Gastroesophageal sphincter (tissue), 4 donors: Measurements from ENCODE around the gene FRMPD4. TPM values are rescaled to one million over a fixed set of nuclear protein-coding genes. Genes with fewer than 3 reads are reported as not detected.
"Not testable (repeated sequence)": the region's sequence is repeated elsewhere in the genome, so short reads cannot be mapped to it uniquely, and the experiment has no call there.

Experiments
- ATAC-seq: fragments of 150-250 bp; one replicate; pipeline ENCODE4 v1.9.1; 2016; ENCODE audit warnings: mild to moderate bottlenecking, moderate library complexity
- H3K27ac ChIP-seq, 4 donors: fragments of 200-600 bp; sonication (generic) in 3 of 4; 1 replicate in 3 of 4; 2 replicates in 1 of 4; pipeline ENCODE4 v1.5.1; 2016 to 2019
- H3K27me3 ChIP-seq: fragments of 200-600 bp; sonication (generic); one replicate; pipeline ENCODE4 v1.5.1; 2019
- H3K36me3 ChIP-seq, 2 donors: fragments of 200-600 bp; sonication (generic); one replicate each; pipeline ENCODE4 v1.5.1; 2019; ENCODE audit warnings: control low read depth in 1 of 2
- H3K4me1 ChIP-seq, 3 donors: fragments of 200-600 bp; sonication (generic); 1 replicate in 2 of 3; 2 replicates in 1 of 3; pipeline ENCODE4 v1.5.1; 2016 to 2019; ENCODE audit warnings: control low read depth in 2 of 3
- H3K4me3 ChIP-seq, 2 donors: fragments of 200-600 bp; sonication (generic); one replicate each; pipeline ENCODE4 v1.5.1; 2019; ENCODE audit warnings: mild to moderate bottlenecking in 1 of 2, moderate library complexity in 1 of 2
- H3K9me3 ChIP-seq, 3 donors: fragments of 200-600 bp; sonication (generic); one replicate each; pipeline ENCODE4 v1.5.1; 2017 to 2019; ENCODE audit warnings: control low read depth in 2 of 3
- CTCF ChIP-seq, 4 experiments: fragments of 200-600 bp in 2 of 4; fragments of 450-650 bp in 2 of 4; sonication (generic) in 1 of 4; IDR thresholded peaks; one replicate each; pipeline ENCODE4 v1.5.1; 2017 to 2019; ENCODE audit warnings: antibody characterized with exemption in 4 of 4, mild to moderate bottlenecking in 2 of 4, moderate library complexity in 2 of 4
- EP300 ChIP-seq: sonication (generic); formaldehyde crosslinking; IDR thresholded peaks from one replicate; pipeline ENCODE4 v1.6.1; 2017; ENCODE audit warnings: antibody characterized with exemption, mild to moderate bottlenecking
- POLR2A ChIP-seq, 2 donors: fragments of 450-650 bp; IDR thresholded peaks; one replicate each; pipeline ENCODE4 v1.6.1; 2017; ENCODE audit warnings: antibody characterized with exemption in 2 of 2, mild to moderate bottlenecking in 2 of 2, moderate library complexity in 1 of 2
- POLR2AphosphoS5 ChIP-seq: sonication (generic); formaldehyde crosslinking; IDR thresholded peaks from one replicate; pipeline ENCODE4 v1.6.1; 2017; ENCODE audit warnings: antibody characterized with exemption
- WGBS, 2 donors: methylation state at CpG; one replicate each; pipeline ENCODE4 v1.1.5; 2018; ENCODE audit warnings: low coverage in 1 of 2; 5-methylcytosine and 5-hydroxymethylcytosine counted together
- total RNA-seq, 4 donors: library from RNA; depleted of rRNA; stranded (reverse); fragments of >200 nt; gene quantifications; one replicate each; pipeline ENCODE4 v1.1.0, GENCODE V29; 2016

Gene FRMPD4
- total RNA-seq, 4 donors from 2014 or later: 0.31 to 2.1 (median 1.3) TPM; not detected in 1

GRCh38 chrX:12162420-12162819 lies 24.1 kb downstream of the FRMPD4 start:
- ATAC-seq: no peak
- Histone ChIP-seq H3K36me3 (no peaks in the 10 kb centered on the region), H3K27ac (no peak overlapping the region), H3K9me3 (no peaks in the 10 kb centered on the region), H3K4me1 (no peaks in the 10 kb centered on the region), H3K27me3 (no peaks in the 10 kb centered on the region), H3K4me3 (no peak overlapping the region)
- TF ChIP-seq POLR2A (IDR thresholded peaks at IDR 0.05): no peak
- WGBS, 2 donors: 86 to 90% methylated on average over 1 to 2 of the region's 2 CpGs

- H3K9me3 ChIP-seq, H3K27ac ChIP-seq, H3K36me3 ChIP-seq, H3K4me1 ChIP-seq, H3K4me3 ChIP-seq, H3K27me3 ChIP-seq, ATAC-seq: not testable (repeated sequence)
- 90% methylated on average over 2 of the region's 3 CpGs; no CpG with 5 or more reads in 1 of the 2 donors for WGBS, 2 donors
These were observed 25.9 kb downstream of the FRMPD4 start for GRCh38 chrX:12164180-12164579.

DNA sequence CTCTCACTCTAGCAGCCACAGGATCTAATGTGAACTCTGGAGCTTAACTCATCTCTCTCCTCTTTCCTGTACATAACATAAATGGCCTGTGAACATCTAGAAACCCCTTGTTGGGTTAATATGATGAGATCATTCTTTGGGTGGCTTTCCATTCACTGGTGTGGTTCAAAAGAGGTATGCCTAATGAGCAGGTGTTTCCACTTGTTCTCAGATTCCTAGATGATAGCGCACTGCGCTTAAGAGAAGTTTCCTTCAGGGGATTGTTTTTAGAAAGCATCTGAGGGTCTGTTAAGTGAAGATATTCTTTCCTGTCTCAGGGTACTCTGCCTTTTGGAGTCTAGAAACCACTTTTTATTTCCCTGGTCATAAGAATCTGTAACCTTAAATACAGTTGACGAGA lies 32.5 kb downstream of the FRMPD4 start:
- ATAC-seq: no peak
- Histone ChIP-seq H3K4me1 (no peaks in the 10 kb centered on the region), H3K27ac (no peak overlapping the region), H3K27me3 (no peaks in the 10 kb centered on the region), H3K9me3 (no peaks in the 10 kb centered on the region), H3K4me3 (no peak overlapping the region), H3K36me3 (no peaks in the 10 kb centered on the region)
- WGBS, 2 donors: 94 to 100% methylated on average over 1 to 2 of the region's 3 CpGs
- TF ChIP-seq EP300: no peak

- Histone ChIP-seq H3K27me3 (no peaks in the 10 kb centered on the region), H3K4me3 (no peak overlapping the region), H3K27ac (no peak overlapping the region), H3K9me3 (no peaks in the 10 kb centered on the region), H3K36me3 (no peaks in the 10 kb centered on the region), H3K4me1 (no peaks in the 10 kb centered on the region)
- no peak for ATAC-seq
- 49 to 61% methylated on average over 2 of the region's 2 CpGs for WGBS, 2 donors
- TF ChIP-seq CTCF (IDR thresholded peaks at IDR 0.05) (no peak), EP300 (no peak), POLR2AphosphoS5 (no peak), POLR2A (IDR thresholded peaks at IDR 0.05) (no peak)
These were observed 36.1 kb downstream of the FRMPD4 start for GRCh38 chrX:12174358-12174757.

GRCh38 chrX:12197030-12197429 lies 58.8 kb downstream of the FRMPD4 start:
- Histone ChIP-seq H3K27ac (no peak overlapping the region), H3K27me3 (no peaks in the 10 kb centered on the region), H3K36me3 (no peaks in the 10 kb centered on the region), H3K4me1 (no peaks in the 10 kb centered on the region), H3K4me3 (no peak overlapping the region), H3K9me3 (no peaks in the 10 kb centered on the region)
- TF ChIP-seq CTCF (IDR thresholded peaks at IDR 0.05) (no peak), POLR2AphosphoS5 (no peak), EP300 (no peak), POLR2A (IDR thresholded peaks at IDR 0.05) (no peak)
- 100% methylated on average over 2 of the region's 2 CpGs; no CpG with 5 or more reads in 1 of the 2 donors for WGBS, 2 donors
- ATAC-seq: no peak

DNA sequence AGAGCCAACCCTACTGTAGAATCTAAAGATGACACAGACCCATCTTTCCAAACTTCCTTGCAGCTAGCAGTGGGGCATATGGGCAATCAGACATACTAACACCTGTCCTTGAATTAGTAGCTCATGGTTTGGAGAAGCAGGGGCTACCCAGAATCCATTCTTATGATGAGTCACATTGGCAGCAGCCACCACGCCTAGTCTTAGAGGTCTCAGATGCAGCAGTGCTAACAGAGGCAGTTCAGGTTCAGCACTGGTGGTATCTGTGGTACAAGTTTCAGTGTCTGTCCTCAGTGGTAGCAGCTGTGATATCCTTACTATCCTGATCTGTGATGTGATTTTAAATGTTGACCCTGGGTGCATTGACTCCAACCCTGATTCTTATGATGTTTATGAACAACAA lies 68.1 kb downstream of the FRMPD4 start:
- Histone ChIP-seq H3K27ac (no peak overlapping the region), H3K27me3 (no peaks in the 10 kb centered on the region), H3K4me1 (no peaks in the 10 kb centered on the region), H3K9me3 (no peaks in the 10 kb centered on the region), H3K4me3 (no peak overlapping the region), H3K36me3 (no peaks in the 10 kb centered on the region)
- no peak for TF ChIP-seq POLR2AphosphoS5
- TF ChIP-seq EP300: no peak
- no peak for TF ChIP-seq POLR2A (IDR thresholded peaks at IDR 0.05)
- no peak for TF ChIP-seq CTCF (IDR thresholded peaks at IDR 0.05)
- WGBS, 2 donors: 100% methylated on average over 1 of the region's 1 CpG; no CpG with 5 or more reads in 1 of the 2 donors
- ATAC-seq: no peak
